GM13976 (cell line): ENCODE measurements around the gene DPF3.

ENCODE experiments used
- DNase-seq: peaks from one replicate; pipeline ENCODE4 v3.0.0; 2012; ENCODE audit warnings: low spot score
- in situ Hi-C: fragments of 300-500 bp; cut with MboI; formaldehyde crosslinking; loops from one replicate; pipeline ENCODE4 v1.12.0; 2022; ENCODE audit warnings: low sequenced_read_pairs, mixed read lengths, inconsistent platforms; ENCODE audit not compliant: unreplicated experiment
- TF ChIP-seq, protein P1 (sequence below): IDR thresholded peaks from 2 replicates; pipeline ENCODE4 v1.5.1; 2012; ENCODE audit warnings: borderline replicate concordance, mild to moderate bottlenecking; ENCODE audit not compliant: insufficient read depth; ENCODE audit errors: extremely low read depth, missing control alignments, control extremely low read depth

Gene DPF3

DNA sequence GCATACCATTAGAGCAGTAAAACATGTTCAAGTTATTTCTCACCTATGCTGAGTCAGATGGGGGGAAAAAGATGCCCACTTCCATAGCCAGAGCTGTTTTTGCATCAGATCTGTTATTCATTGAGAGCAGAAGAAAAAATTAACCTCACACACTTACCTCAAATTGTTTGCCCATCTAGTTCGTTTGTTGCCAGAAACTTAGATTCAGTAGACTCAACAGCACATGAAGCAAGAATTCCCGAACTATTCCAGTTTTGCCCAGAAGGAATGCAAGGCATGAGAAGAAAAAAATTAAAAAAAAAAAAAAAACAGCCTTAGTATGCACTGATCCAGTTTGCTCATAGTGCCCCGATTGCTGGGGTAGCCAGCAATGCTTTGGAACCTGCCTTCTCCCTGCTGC is 12.4 kb upstream of the DPF3 start:
- no peak for DNase-seq
- TF ChIP-seq, protein P1, sequence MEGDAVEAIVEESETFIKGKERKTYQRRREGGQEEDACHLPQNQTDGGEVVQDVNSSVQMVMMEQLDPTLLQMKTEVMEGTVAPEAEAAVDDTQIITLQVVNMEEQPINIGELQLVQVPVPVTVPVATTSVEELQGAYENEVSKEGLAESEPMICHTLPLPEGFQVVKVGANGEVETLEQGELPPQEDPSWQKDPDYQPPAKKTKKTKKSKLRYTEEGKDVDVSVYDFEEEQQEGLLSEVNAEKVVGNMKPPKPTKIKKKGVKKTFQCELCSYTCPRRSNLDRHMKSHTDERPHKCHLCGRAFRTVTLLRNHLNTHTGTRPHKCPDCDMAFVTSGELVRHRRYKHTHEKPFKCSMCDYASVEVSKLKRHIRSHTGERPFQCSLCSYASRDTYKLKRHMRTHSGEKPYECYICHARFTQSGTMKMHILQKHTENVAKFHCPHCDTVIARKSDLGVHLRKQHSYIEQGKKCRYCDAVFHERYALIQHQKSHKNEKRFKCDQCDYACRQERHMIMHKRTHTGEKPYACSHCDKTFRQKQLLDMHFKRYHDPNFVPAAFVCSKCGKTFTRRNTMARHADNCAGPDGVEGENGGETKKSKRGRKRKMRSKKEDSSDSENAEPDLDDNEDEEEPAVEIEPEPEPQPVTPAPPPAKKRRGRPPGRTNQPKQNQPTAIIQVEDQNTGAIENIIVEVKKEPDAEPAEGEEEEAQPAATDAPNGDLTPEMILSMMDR = no peak
- in situ Hi-C loops = no loop called here

- in situ Hi-C loops = no loop called here
- TF ChIP-seq, protein P1 = peak; percentile 90
- DNase-seq = peak; percentile 51
These were observed 11.1 kb upstream of the DPF3 start for GRCh38 chr14:72904840-72905561.

GRCh38 chr14:72904218-72904617 is 10.3 kb upstream of the DPF3 start:
- in situ Hi-C loops = no loop called here
- TF ChIP-seq, protein P1 = no peak
- no peak for DNase-seq

DNA sequence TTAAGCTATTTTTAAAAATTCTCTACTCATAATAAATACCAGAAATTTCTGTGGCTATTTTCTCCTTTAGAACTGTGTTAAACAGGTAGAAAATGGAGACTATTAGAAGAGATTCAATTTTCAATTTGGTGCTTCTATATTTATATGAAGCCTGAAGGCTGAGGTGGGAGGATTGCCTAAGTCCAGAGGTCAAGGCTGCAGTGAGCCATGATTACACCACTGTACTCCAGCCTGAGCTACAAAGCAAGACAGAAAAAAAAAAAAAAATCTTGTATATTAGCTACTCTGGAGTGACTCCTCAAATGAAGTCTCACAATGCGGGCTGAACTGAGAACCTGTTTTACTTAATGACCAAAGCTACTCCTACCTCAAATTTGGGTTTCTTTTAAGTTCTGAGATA is 9.8 kb upstream of the DPF3 start:
- DNase-seq = no peak
- TF ChIP-seq, protein P1 = no peak
- in situ Hi-C loops = no loop called here

GRCh38 chr14:72902801-72903530 is 9.1 kb upstream of the DPF3 start:
- DNase-seq = no peak
- in situ Hi-C loops = no loop called here
- TF ChIP-seq, protein P1 = no peak

- DNase-seq = no peak
- TF ChIP-seq, protein P1 = no peak
- in situ Hi-C loops = no loop called here
These were observed 7.5 kb upstream of the DPF3 start for GRCh38 chr14:72901361-72901760.

- no peak for DNase-seq
- in situ Hi-C loops = loop anchor here (5.0 kb wide), 1 partner anchor 381 kb away; no protein-coding TSS in a partner anchor
- TF ChIP-seq, protein P1 = no peak
These were observed 4.5 kb upstream of the DPF3 start for GRCh38 chr14:72898448-72898847.
